HG03103 (cell line): Measurements from ENCODE around the gene LINGO3.

ENCODE experiments used
- ATAC-seq: cut with Tn5 transposase; IDR thresholded peaks from one replicate; pipeline ENCODE4 v1.9.1; 2021; ENCODE audit warnings: low read depth; ENCODE audit not compliant: unreplicated experiment

The LINGO3 gene

GRCh38 chr19:2307518-2308012 lies 389 bp downstream of the LINGO3 start:
- ATAC-seq = no peak

- no peak for ATAC-seq
Measured at GRCh38 chr19:2306971-2307370, 983 bp downstream of the LINGO3 start.

- no peak for ATAC-seq
Measured at GRCh38 chr19:2306281-2306806, 1.6 kb downstream of the LINGO3 start.

DNA sequence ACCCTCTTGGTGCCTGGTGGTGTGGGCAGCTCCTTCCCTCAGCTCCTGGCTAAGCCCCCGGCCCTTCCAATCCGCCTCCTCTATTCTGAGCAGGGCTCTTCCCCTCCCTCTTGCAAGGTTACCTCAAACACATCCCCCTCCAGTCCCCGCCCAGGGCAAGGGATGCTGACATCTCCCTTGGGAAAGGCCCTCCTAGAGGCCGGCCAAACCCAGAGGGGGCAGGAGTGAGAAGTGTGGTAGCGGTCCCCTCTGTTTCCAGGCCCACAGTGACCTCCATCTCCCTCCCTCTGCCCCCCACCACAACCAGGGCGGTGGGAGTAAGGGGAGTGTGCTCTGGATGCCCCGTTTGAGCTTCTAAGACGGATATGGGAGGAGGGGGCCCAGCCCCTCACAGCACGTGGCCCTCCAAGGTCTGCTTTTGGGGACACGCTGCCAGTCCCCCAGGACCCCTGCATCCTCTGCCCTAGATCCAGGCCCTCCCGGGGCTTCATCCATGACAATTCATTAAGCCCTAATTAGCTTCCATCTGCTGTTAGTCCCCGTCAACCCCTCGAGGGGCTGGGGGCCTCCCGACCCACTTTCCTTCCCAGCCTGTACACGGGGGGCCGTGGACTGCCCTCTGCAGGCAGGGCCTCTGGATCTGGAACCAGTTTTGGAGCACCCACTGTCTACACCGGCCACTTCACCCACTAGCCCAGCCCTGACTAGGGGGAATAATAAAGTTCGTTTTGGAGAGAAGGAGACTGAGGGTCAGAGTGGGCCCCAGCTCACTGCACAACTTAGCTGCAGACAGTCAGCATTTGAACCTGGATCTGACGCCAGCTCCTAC lies 2.3 kb downstream of the LINGO3 start:
- ATAC-seq = no peak

DNA sequence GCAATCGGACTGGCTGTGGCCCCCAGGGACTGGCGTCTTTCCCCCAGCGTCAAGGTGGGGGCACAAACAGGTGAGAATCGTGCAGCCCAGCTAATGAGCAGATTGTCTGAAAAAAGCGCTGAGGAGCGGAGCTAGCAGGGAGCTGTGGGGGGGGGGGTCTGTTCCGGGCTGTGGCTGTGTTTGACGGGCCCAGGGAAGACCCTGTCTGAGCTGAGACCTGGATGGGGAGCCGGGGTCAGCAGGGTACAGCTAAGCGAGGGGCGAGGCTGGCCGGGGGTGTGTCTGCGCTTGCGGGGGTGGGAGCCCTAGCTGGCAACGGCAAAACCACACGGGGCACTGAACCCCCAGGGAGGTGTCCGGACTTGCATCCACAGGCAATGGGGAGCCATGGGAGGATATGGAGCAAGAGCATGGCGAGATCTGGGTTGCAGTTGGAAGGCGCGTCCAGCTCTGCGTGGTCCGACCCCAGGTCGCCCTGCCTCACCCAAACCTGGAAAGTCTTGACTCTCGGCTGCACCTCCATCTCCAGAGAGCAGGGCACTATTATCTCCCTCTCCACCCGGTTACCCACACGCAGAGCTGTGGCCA lies 4.6 kb downstream of the LINGO3 start:
- no peak for ATAC-seq

- ATAC-seq = no peak
Measured at GRCh38 chr19:2302319-2303210, 5.4 kb downstream of the LINGO3 start.

- ATAC-seq = no peak
Measured at GRCh38 chr19:2300533-2300932, 7.4 kb downstream of the LINGO3 start.

GRCh38 chr19:2296141-2296540 lies 11.8 kb downstream of the LINGO3 start:
- ATAC-seq = no peak

DNA sequence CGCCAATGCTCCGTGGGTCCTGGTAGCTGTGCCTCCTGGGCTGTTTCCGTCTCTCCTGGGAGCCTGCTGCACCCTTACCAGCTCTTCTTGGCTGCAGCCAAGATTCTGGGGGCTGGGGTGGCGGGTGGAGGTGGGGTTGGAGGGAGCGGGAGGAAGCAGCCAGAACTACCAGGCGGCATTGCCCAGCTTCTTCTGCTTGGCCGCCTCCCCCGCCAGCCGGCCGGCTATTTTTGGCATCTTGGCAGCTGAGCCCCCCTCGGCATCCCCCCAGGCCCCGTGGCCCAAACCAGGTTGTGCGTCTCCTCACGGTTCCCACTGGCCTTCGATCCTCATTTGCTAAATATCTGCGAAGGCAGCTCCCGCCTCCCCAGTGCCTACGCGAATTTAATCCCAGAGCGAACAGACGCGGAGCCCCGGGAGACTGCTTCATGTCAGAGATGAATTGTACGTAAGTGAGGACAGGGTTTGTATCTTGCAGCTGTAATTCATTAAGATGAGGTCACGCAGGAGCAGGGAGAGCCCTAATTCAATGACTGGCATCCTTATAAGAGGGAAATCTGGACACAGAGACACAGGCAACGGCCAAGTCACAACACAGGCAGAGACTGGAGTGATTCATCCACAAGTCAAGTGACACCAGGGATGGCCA lies 13.1 kb downstream of the LINGO3 start:
- no peak for ATAC-seq

DNA sequence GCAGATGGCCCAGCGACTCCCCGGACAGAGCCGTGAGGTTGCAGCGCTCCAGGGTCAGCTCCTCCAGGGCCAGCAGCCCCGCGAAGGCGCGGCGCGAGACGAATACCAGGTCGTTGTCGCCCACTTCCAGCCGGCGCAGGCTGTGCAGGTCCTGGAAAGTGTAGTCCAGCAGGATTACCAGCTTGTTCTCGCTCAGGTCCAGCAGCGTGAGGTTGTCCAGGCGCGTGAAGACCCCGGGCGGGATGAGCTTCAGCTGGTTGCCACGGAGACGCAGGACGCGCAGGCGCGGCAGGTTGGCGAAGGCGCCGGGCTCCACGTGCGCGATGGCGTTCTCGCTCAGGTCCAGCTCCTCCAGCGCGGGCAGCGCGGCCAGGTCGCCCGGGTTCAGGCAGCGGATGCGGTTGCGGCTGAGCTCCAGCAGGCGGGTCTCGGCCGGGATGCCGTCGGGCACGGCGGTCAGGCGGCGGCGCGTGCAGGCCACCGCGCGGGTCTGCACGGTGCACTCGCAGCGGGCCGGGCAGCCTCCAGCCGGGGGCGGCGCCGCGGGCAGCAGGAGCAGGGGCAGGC lies 16.7 kb downstream of the LINGO3 start:
- no peak for ATAC-seq

GRCh38 chr19:2290441-2291184 lies 17.3 kb downstream of the LINGO3 start:
- no peak for ATAC-seq

- ATAC-seq = no peak
Measured at GRCh38 chr19:2289714-2290435, 18.1 kb downstream of the LINGO3 start.

- no peak for ATAC-seq
Measured at GRCh38 chr19:2288818-2289713, 18.9 kb downstream of the LINGO3 start.

- ATAC-seq = no peak
Measured at GRCh38 chr19:2288338-2288817, 19.6 kb downstream of the LINGO3 start.

DNA sequence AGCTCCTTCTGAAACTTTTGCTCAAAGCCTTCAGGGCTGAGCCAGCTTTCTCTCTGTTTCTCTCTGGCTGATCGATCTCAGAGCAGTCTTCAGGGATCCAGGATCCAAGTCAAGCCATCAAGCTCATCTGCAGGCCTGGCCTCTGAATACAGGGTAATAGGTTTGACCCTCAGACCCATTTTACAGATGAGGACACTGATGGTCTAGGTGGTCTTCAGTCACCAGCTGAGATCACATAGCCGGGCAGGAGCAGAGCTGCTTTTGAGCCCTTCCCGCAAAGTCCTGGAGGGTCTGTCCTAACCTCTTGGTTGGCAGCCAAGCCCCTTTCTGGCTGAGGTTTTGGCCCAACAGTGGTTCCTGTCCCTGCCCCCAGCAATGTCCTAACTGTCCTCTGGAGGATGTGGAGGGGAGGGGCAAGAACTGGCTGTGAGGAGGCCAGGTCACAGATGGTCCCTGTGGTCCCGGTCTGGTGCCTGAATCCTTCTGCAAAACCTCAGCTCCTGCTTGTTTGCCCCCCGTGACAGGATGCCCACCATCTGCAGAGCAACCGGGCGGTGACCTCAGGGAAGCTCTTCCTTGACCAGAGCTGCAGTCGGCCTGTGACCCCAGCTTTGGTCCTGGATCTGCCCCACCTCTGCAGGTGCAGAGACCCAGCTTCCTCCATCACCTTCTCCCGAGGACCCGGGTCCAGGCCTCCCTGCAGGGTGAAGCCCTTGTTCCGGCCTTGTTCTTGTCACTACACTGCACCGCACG lies 20.2 kb downstream of the LINGO3 start:
- no peak for ATAC-seq

- no peak for ATAC-seq
Measured at GRCh38 chr19:2286402-2287140, 21.4 kb downstream of the LINGO3 start.
